H9 (cell line): ENCODE measurements around the gene TANK. TPM values are rescaled to one million over a fixed set of nuclear protein-coding genes. Genes with fewer than 3 reads are reported as not detected.

Source experiments
- DNase-seq: peaks from one replicate; pipeline ENCODE4 v3.0.0-alpha.2; 2017
- H2AFZ ChIP-seq: one replicate; pipeline ENCODE4 v1.6.1; 2013; ENCODE audit warnings: mild to moderate bottlenecking, low read length, control low read depth, moderate library complexity
- H2AK5ac ChIP-seq: 2 replicates; pipeline ENCODE4 v1.6.1; 2013; ENCODE audit warnings: low read length, control low read depth, mixed read lengths; ENCODE audit not compliant: insufficient read length
- H2BK120ac ChIP-seq: one replicate; pipeline ENCODE4 v1.6.1; 2013; ENCODE audit warnings: low read depth, mild to moderate bottlenecking, low read length, control low read depth, inconsistent platforms; ENCODE audit not compliant: poor library complexity, severe bottlenecking
- H2BK12ac ChIP-seq: 2 replicates; pipeline ENCODE4 v1.6.1; 2013; ENCODE audit warnings: low read length, control low read depth, mixed read lengths, low read depth; ENCODE audit not compliant: insufficient read length
- H2BK15ac ChIP-seq: 2 replicates; pipeline ENCODE4 v1.6.1; 2013; ENCODE audit warnings: low read depth, low read length, control low read depth
- H2BK20ac ChIP-seq: one replicate; pipeline ENCODE4 v1.6.1; 2013; ENCODE audit warnings: low read depth, mild to moderate bottlenecking, low read length, control low read depth, inconsistent platforms; ENCODE audit not compliant: poor library complexity, severe bottlenecking
- H2BK5ac ChIP-seq: 2 replicates; pipeline ENCODE4 v1.6.1; 2013; ENCODE audit warnings: low read length, control low read depth, mixed read lengths; ENCODE audit not compliant: insufficient read length
- H3K14ac ChIP-seq: 2 replicates; pipeline ENCODE4 v1.6.1; 2013; ENCODE audit warnings: low read length, control low read depth; ENCODE audit not compliant: insufficient read depth
- H3K18ac ChIP-seq: 2 replicates; pipeline ENCODE4 v1.6.1; 2013; ENCODE audit warnings: low read depth, mild to moderate bottlenecking, mixed read lengths, low read length, control low read depth; ENCODE audit not compliant: insufficient read length
- H3K23ac ChIP-seq: 2 replicates; pipeline ENCODE4 v1.6.1; 2013; ENCODE audit warnings: low read length, control low read depth, mixed read lengths, low read depth; ENCODE audit not compliant: insufficient read length
- H3K23me2 ChIP-seq: 2 replicates; pipeline ENCODE4 v1.6.1; 2013; ENCODE audit warnings: low read depth, mild to moderate bottlenecking, mixed read lengths, low read length, control low read depth; ENCODE audit not compliant: insufficient read length, poor library complexity, severe bottlenecking
- H3K27ac ChIP-seq: 2 replicates; pipeline ENCODE4 v1.5.1; 2013; ENCODE audit warnings: low read length, control low read depth, mixed read lengths, low read depth; ENCODE audit not compliant: insufficient read length
- H3K27me3 ChIP-seq: 2 replicates; pipeline ENCODE4 v1.6.1; 2013; ENCODE audit warnings: low read length, control low read depth, inconsistent platforms; ENCODE audit not compliant: insufficient read depth
- H3K4ac ChIP-seq: 2 replicates; pipeline ENCODE4 v1.6.1; 2013; ENCODE audit warnings: low read depth, mild to moderate bottlenecking, control low read depth, inconsistent platforms, low read length, moderate library complexity
- H3K4me1 ChIP-seq: 2 replicates; pipeline ENCODE4 v1.6.1; 2013; ENCODE audit warnings: low read length, control low read depth, inconsistent platforms; ENCODE audit not compliant: insufficient read depth
- H3K4me2 ChIP-seq: 2 replicates; pipeline ENCODE4 v1.6.1; 2013; ENCODE audit warnings: low read length, control low read depth, mixed read lengths; ENCODE audit not compliant: insufficient read length, insufficient read depth
- H3K56ac ChIP-seq: 2 replicates; pipeline ENCODE4 v1.6.1; 2013; ENCODE audit warnings: low read depth, mild to moderate bottlenecking, mixed read lengths, low read length, control low read depth; ENCODE audit not compliant: insufficient read length
- H3K79me1 ChIP-seq: 2 replicates; pipeline ENCODE4 v1.6.1; 2013; ENCODE audit warnings: low read depth, mild to moderate bottlenecking, moderate library complexity, low read length, control low read depth, inconsistent platforms; ENCODE audit not compliant: insufficient read depth, poor library complexity, severe bottlenecking
- H3K79me2 ChIP-seq: 2 replicates; pipeline ENCODE4 v1.6.1; 2013; ENCODE audit warnings: low read length, control low read depth, inconsistent platforms; ENCODE audit not compliant: insufficient read depth
- H3K9ac ChIP-seq: 2 replicates; pipeline ENCODE4 v1.6.1; 2013; ENCODE audit warnings: low read length, control low read depth, mixed read lengths; ENCODE audit not compliant: insufficient read length; ENCODE audit errors: extremely low read depth
- H3K9me3 ChIP-seq: one replicate; pipeline ENCODE4 v1.6.1; 2013; ENCODE audit warnings: low read depth, low read length, inconsistent platforms; ENCODE audit not compliant: control insufficient read depth
- H3T11ph ChIP-seq: one replicate; pipeline ENCODE4 v1.6.1; 2013; ENCODE audit warnings: mild to moderate bottlenecking, low read length, control low read depth, inconsistent platforms
- H4K20me1 ChIP-seq: one replicate; pipeline ENCODE4 v1.6.1; 2013; ENCODE audit not compliant: control insufficient read depth, insufficient read length, insufficient read depth
- H4K5ac ChIP-seq: 2 replicates; pipeline ENCODE4 v1.6.1; 2013; ENCODE audit warnings: low read depth, mild to moderate bottlenecking, mixed read lengths, low read length, control low read depth; ENCODE audit not compliant: insufficient read length
- H4K8ac ChIP-seq: replicated peaks from 2 replicates; pipeline ENCODE4 v1.6.1; 2013; ENCODE audit warnings: low read length, control low read depth, mixed read lengths, low read depth; ENCODE audit not compliant: insufficient read length
- H4K91ac ChIP-seq: 2 replicates; pipeline ENCODE4 v1.6.1; 2013; ENCODE audit warnings: low read depth, mild to moderate bottlenecking, moderate library complexity, mixed read lengths, low read length, control low read depth; ENCODE audit not compliant: insufficient read length
- H3K27ac Mint-ChIP-seq, 3 experiments: 2 replicates in 2 of 3; 3 replicates in 1 of 3; pipeline ENCODE4 v1.8.0; 2020 to 2021; ENCODE audit warnings: mixed read lengths in 3 of 3, mild to moderate bottlenecking in 1 of 3, moderate library complexity in 1 of 3
- H3K27me3 Mint-ChIP-seq: 2 replicates; pipeline ENCODE4 v1.8.0; 2021; ENCODE audit warnings: low read depth, mild to moderate bottlenecking, moderate library complexity, mixed read lengths
- H3K36me3 Mint-ChIP-seq, 3 experiments: 2 replicates in 2 of 3; 3 replicates in 1 of 3; pipeline ENCODE4 v1.8.0; 2020 to 2021; ENCODE audit warnings: low read depth in 3 of 3, mixed read lengths in 3 of 3; ENCODE audit not compliant: insufficient read depth in 1 of 3
- H3K4me1 Mint-ChIP-seq, 2 experiments: 2 replicates each; pipeline ENCODE4 v1.8.0; 2020; ENCODE audit warnings: mixed read lengths in 2 of 2
- H3K4me3 Mint-ChIP-seq, 2 experiments: 2 replicates in 1 of 2; 3 replicates in 1 of 2; pipeline ENCODE4 v1.8.0; 2020 to 2021; ENCODE audit warnings: mild to moderate bottlenecking in 2 of 2, mixed read lengths in 2 of 2, moderate library complexity in 1 of 2
- H3K9me3 Mint-ChIP-seq, 2 experiments: 2 replicates in 1 of 2; 3 replicates in 1 of 2; pipeline ENCODE4 v1.8.0; 2020; ENCODE audit warnings: mild to moderate bottlenecking in 2 of 2, mixed read lengths in 2 of 2, moderate library complexity in 1 of 2
- CTCF ChIP-seq: fragments of 200-600 bp; sonication (generic); conservative IDR thresholded peaks from 3 replicates; pipeline ENCODE4 v1.8.0; 2021; ENCODE audit warnings: antibody characterized with exemption, mild to moderate bottlenecking
- WGBS: extraction: QIAGEN DNeasy Blood & Tissue Kit; methylation state at CpG from one replicate; pipeline ENCODE4 v1.1.7; 2013; ENCODE audit warnings: missing lambda C conversion rate, low lambda C conversion rate, mixed read lengths; ENCODE audit not compliant: insufficient read length; ENCODE audit errors: extremely low coverage; 5-methylcytosine and 5-hydroxymethylcytosine counted together
- total RNA-seq: library from RNA; stranded (reverse); gene quantifications from 2 replicates; pipeline ENCODE4 v1.2.1, GENCODE V29; 2021

Gene TANK
- total RNA-seq, 1 experiment from 2014 or later, result 23.9 TPM

GRCh38 chr2:161233858-161234431 lies 73.7 kb downstream of the TANK start:
- TF ChIP-seq CTCF, result no peak
- Histone ChIP-seq H3K4me1 (no peaks in the 10 kb centered on the region), H3K79me1 (no peaks in the 10 kb centered on the region), H4K20me1 (no peaks in the 10 kb centered on the region), H4K8ac (no peak overlapping the region), H3K23me2 (peaks cover 16% of the 10 kb centered on the region), H3K4me2 (no peak overlapping the region), H3K18ac (no peak overlapping the region), H2BK20ac (no peak overlapping the region), H3K9me3 (no peaks in the 10 kb centered on the region), H3K9ac (no peak overlapping the region), H4K5ac (no peak overlapping the region), H3K14ac (no peak overlapping the region), H3K56ac (no peak overlapping the region), H2AK5ac (no peak overlapping the region), H3K27me3 (no peaks in the 10 kb centered on the region; the same call in 1 of the 2 replicates), H3K27ac (no peak overlapping the region), H2BK15ac (no peak overlapping the region), H2BK120ac (no peak overlapping the region), H3K79me2 (no peaks in the 10 kb centered on the region), H2BK5ac (no peak overlapping the region), H3T11ph (no peak overlapping the region), H3K4ac (no peak overlapping the region), H4K91ac (no peak overlapping the region), H2AFZ (no peak overlapping the region), H2BK12ac (no peak overlapping the region), H3K23ac (no peak overlapping the region)
- Mint-ChIP-seq H3K9me3 (no peaks in the 10 kb centered on the region; a peak in 1 of 5 replicates), H3K36me3 (peaks cover 0 to 5% (median 0%) of the 10 kb centered on the region in 3 experiments; a peak in 2 of 7 replicates), H3K4me1 (peaks cover 13 to 17% of the 10 kb centered on the region in 2 experiments), H3K27ac (no peak overlapping the region), H3K27me3 (peaks cover 21% of the 10 kb centered on the region), H3K4me3 (no peak overlapping the region)
- no CpG with 5 or more reads among the region's 2 CpGs for WGBS
- no peak for DNase-seq
